Measurements from ENCODE around the gene GDI2. TPM values are rescaled to one million over a fixed set of nuclear protein-coding genes. Genes with fewer than 3 reads are reported as not detected.

The GDI2 gene
- polyA plus RNA-seq, 1 donor (not counting 4 experiments of a cell fraction or from before 2014, with no cell fraction given) = 293 TPM

DNA sequence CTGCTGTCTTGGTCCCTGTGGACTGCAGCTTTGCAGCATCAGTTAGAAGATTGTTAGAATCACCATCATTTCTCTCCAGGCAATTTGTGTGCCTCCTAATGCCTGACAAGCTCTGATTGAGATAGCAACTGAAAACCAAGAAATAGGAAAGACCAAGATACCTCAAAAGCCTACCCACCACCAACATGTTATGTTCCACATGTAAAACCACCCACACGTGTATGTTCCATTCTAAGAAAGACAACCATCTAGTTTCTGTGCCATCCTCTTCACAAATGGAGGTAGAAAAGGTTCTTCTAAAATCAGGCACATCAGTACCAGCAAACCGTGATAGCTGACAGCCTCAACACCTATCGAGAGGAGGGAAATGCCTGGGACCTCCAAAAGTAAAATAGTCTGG, 81.7 kb downstream of the GDI2 start:
- dilution Hi-C loops (cut with MboI; ENCODE audit: extremely low pct_ligation_motif_present, low sequenced_read_pairs) = no loop called here
- TF ChIP-seq EZH2 (IDR thresholded peaks at IDR 0.05; ENCODE audit: low read length) = no peak
- TF ChIP-seq, protein P1, sequence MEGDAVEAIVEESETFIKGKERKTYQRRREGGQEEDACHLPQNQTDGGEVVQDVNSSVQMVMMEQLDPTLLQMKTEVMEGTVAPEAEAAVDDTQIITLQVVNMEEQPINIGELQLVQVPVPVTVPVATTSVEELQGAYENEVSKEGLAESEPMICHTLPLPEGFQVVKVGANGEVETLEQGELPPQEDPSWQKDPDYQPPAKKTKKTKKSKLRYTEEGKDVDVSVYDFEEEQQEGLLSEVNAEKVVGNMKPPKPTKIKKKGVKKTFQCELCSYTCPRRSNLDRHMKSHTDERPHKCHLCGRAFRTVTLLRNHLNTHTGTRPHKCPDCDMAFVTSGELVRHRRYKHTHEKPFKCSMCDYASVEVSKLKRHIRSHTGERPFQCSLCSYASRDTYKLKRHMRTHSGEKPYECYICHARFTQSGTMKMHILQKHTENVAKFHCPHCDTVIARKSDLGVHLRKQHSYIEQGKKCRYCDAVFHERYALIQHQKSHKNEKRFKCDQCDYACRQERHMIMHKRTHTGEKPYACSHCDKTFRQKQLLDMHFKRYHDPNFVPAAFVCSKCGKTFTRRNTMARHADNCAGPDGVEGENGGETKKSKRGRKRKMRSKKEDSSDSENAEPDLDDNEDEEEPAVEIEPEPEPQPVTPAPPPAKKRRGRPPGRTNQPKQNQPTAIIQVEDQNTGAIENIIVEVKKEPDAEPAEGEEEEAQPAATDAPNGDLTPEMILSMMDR (optimal IDR thresholded peaks at IDR 0.05 in 1 of 3, IDR thresholded peaks at IDR 0.05 in 1 of 3, conservative IDR thresholded peaks at IDR 0.05 in 1 of 3; ENCODE audit: extremely low read depth in 1 of 3, insufficient read depth in 2 of 3, low read length in 3 of 3) = no peak
- H2AFZ ChIP-seq (ENCODE audit: control insufficient read depth, low read length) = no peak overlapping the region
- no peak for FAIRE-seq
- H3K79me2 ChIP-seq (ENCODE audit: control insufficient read depth, insufficient read depth, low read length) = peaks cover 1% of the 10 kb centered on the region
- DNase-seq (ENCODE audit: low read depth, low spot score) = no peak
- no peaks in the 10 kb centered on the region for H3K4me1 ChIP-seq (ENCODE audit: control insufficient read depth, extremely low read depth, insufficient read depth, low read length)
- no peak overlapping the region for H3K9ac ChIP-seq (ENCODE audit: control insufficient read depth, extremely low read depth, insufficient read depth, low read length)
- H3K4me3 ChIP-seq (ENCODE audit: control insufficient read depth in 2 of 3, extremely low read depth in 1 of 3, insufficient read depth in 2 of 3, low read depth in 1 of 3, low read length in 3 of 3) = no peak overlapping the region
- H3K36me3 ChIP-seq (ENCODE audit: control insufficient read depth in 2 of 2, extremely low read depth in 1 of 2, insufficient read depth in 2 of 2, low read length in 2 of 2) = peaks cover 16 to 22% of the 10 kb centered on the region in 2 experiments
- H3K4me2 ChIP-seq (ENCODE audit: control insufficient read depth, extremely low read depth, insufficient read depth, low read depth, low read length) = no peak overlapping the region
- no peaks in the 10 kb centered on the region for H3K9me1 ChIP-seq (ENCODE audit: control insufficient read depth, extremely low read depth, insufficient read depth, low read length)
- H4K20me1 ChIP-seq (ENCODE audit: control insufficient read depth, extremely low read depth, insufficient read depth, low read length) = no peaks in the 10 kb centered on the region
- H3K27me3 ChIP-seq (ENCODE audit: control insufficient read depth, extremely low read depth, insufficient read depth, low read length) = no peaks in the 10 kb centered on the region
- H3K9me3 ChIP-seq (ENCODE audit: control insufficient read depth, low read depth, low read length) = no peaks in the 10 kb centered on the region
- H3K27ac ChIP-seq (ENCODE audit: control insufficient read depth, insufficient read depth, low read length) = no peak overlapping the region

DNA sequence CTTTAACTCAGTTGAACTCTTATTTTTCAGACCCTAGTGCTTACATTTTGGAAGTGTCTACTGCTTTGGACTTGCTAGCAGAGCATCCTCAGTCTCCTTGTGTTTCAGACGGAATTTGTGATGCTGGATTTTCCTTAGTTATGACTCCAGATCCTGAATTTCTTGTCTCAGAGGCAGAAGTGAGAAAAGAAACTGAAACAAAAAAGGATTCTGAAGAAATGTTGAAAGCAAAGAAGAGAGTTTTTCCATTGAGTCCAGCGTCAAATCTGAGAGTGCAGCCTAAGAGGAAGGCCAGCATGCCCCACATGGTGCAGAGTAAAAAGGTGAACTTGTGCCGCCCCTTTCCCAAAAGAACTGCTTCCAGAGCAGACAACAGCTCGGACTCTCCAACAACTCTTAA, 82.5 kb downstream of the GDI2 start:
- dilution Hi-C loops (cut with MboI; ENCODE audit: extremely low pct_ligation_motif_present, low sequenced_read_pairs) = no loop called here
- H3K27ac ChIP-seq (ENCODE audit: control insufficient read depth, insufficient read depth, low read length) = no peak overlapping the region
- H3K4me1 ChIP-seq (ENCODE audit: control insufficient read depth, extremely low read depth, insufficient read depth, low read length) = no peaks in the 10 kb centered on the region
- no peaks in the 10 kb centered on the region for H3K9me3 ChIP-seq (ENCODE audit: control insufficient read depth, low read depth, low read length)
- no peak for DNase-seq (ENCODE audit: low read depth, low spot score)
- FAIRE-seq = no peak
- no peaks in the 10 kb centered on the region for H4K20me1 ChIP-seq (ENCODE audit: control insufficient read depth, extremely low read depth, insufficient read depth, low read length)
- H3K4me3 ChIP-seq (ENCODE audit: control insufficient read depth in 2 of 3, extremely low read depth in 1 of 3, insufficient read depth in 2 of 3, low read depth in 1 of 3, low read length in 3 of 3) = no peak overlapping the region
- H3K27me3 ChIP-seq (ENCODE audit: control insufficient read depth, extremely low read depth, insufficient read depth, low read length) = no peaks in the 10 kb centered on the region
- peaks cover 1% of the 10 kb centered on the region for H3K79me2 ChIP-seq (ENCODE audit: control insufficient read depth, insufficient read depth, low read length)
- H3K4me2 ChIP-seq (ENCODE audit: control insufficient read depth, extremely low read depth, insufficient read depth, low read depth, low read length) = no peak overlapping the region
- no peaks in the 10 kb centered on the region for H3K9me1 ChIP-seq (ENCODE audit: control insufficient read depth, extremely low read depth, insufficient read depth, low read length)
- H2AFZ ChIP-seq (ENCODE audit: control insufficient read depth, low read length) = no peak overlapping the region
- H3K36me3 ChIP-seq (ENCODE audit: control insufficient read depth in 2 of 2, extremely low read depth in 1 of 2, insufficient read depth in 2 of 2, low read length in 2 of 2) = peaks cover 16 to 22% of the 10 kb centered on the region in 2 experiments
- no peak overlapping the region for H3K9ac ChIP-seq (ENCODE audit: control insufficient read depth, extremely low read depth, insufficient read depth, low read length)
- TF ChIP-seq EZH2 (IDR thresholded peaks at IDR 0.05; ENCODE audit: low read length) = no peak
- TF ChIP-seq, protein P1 (optimal IDR thresholded peaks at IDR 0.05 in 1 of 3, IDR thresholded peaks at IDR 0.05 in 1 of 3, conservative IDR thresholded peaks at IDR 0.05 in 1 of 3; ENCODE audit: extremely low read depth in 1 of 3, insufficient read depth in 2 of 3, low read length in 3 of 3) = no peak

All from keratinocyte (primary cell).